ENCODE measurements around the gene SRGAP1. TPM values are rescaled to one million over a fixed set of nuclear protein-coding genes. Genes with fewer than 3 reads are reported as not detected.

Gene SRGAP1
- total and polyA plus RNA-seq, 2 of the 13 experiments (the other 11 are each of a cell fraction or from before 2014, with no cell fraction given) = 1.6 to 3.4 TPM

GRCh38 chr12:63843721-63844390, 644 bp upstream of the SRGAP1 start (continued):
- TF ChIP-seq NFKB2 (CRISPR knock-in tag; IDR thresholded peaks at IDR 0.05; ENCODE audit: borderline replicate concordance) (peak; percentile 79; the same call in 1 of the 2 replicates), CREB1 (IDR thresholded peaks at IDR 0.05) (peak; percentile 39; the same call in 1 of the 2 replicates), CREB1 (CRISPR knock-in tag; IDR thresholded peaks at IDR 0.05) (no peak), FOXA3 (CRISPR knock-in tag; IDR thresholded peaks at IDR 0.05) (peak; percentile 68), ZNF337 (CRISPR knock-in tag; IDR thresholded peaks at IDR 0.05; ENCODE audit: borderline replicate concordance, low read depth) (peak; percentile 75; the same call in 1 of the 2 replicates), SP2 (CRISPR knock-in tag; IDR thresholded peaks at IDR 0.05) (peak; percentile 89), HNF1A (IDR thresholded peaks at IDR 0.05; ENCODE audit: low read depth) (no peak), HNF1A (CRISPR knock-in tag; IDR thresholded peaks at IDR 0.05; ENCODE audit: borderline replicate concordance) (0 out of 2 replicates have a peak, but pooled peaks have one; percentile 66), AFF4 (CRISPR knock-in tag; IDR thresholded peaks at IDR 0.05) (no peak), HMGXB3 (CRISPR knock-in tag; IDR thresholded peaks at IDR 0.05; ENCODE audit: borderline replicate concordance) (0 out of 2 replicates have a peak, but pooled peaks have one; percentile 31), DR1 (CRISPR knock-in tag; IDR thresholded peaks at IDR 0.05) (peak; percentile 55; the same call in 1 of the 2 replicates), ZNF776 (CRISPR knock-in tag; IDR thresholded peaks at IDR 0.05) (peak; percentile 93; the same call in 1 of the 2 replicates), ZNF577 (CRISPR knock-in tag; IDR thresholded peaks at IDR 0.05; ENCODE audit: borderline replicate concordance, low read depth) (no peak), NAIF1 (CRISPR knock-in tag; IDR thresholded peaks at IDR 0.05; ENCODE audit: borderline replicate concordance) (no peak), KLF12 (CRISPR knock-in tag; IDR thresholded peaks at IDR 0.05; ENCODE audit: borderline replicate concordance) (peak; percentile 23; the same call in 1 of the 2 replicates), CENPT (CRISPR knock-in tag; IDR thresholded peaks at IDR 0.05; ENCODE audit: low read depth) (peak; percentile 66), RAD21 (CRISPR knock-in tag; IDR thresholded peaks at IDR 0.05) (peak; percentile 100)
